DND-41 (cell line): Measurements from ENCODE around the gene EML1.

ENCODE experiments used
- EZH2 ChIP-seq: IDR thresholded peaks from 3 replicates; pipeline ENCODE4 v1.6.1; 2012; ENCODE audit warnings: borderline replicate concordance, low read depth, mild to moderate bottlenecking, moderate library complexity, low read length, inconsistent platforms; ENCODE audit not compliant: severe bottlenecking
- TF ChIP-seq, protein P1 (sequence below): IDR thresholded peaks from 2 replicates; pipeline ENCODE4 v1.5.1; 2012; ENCODE audit warnings: borderline replicate concordance, low read length, moderate library complexity, mild to moderate bottlenecking; ENCODE audit not compliant: poor library complexity, severe bottlenecking; ENCODE audit errors: extremely low read depth

GRCh38 chr14:99899578-99900178 is 106.5 kb downstream of the EML1 start:
- TF ChIP-seq, protein P1, sequence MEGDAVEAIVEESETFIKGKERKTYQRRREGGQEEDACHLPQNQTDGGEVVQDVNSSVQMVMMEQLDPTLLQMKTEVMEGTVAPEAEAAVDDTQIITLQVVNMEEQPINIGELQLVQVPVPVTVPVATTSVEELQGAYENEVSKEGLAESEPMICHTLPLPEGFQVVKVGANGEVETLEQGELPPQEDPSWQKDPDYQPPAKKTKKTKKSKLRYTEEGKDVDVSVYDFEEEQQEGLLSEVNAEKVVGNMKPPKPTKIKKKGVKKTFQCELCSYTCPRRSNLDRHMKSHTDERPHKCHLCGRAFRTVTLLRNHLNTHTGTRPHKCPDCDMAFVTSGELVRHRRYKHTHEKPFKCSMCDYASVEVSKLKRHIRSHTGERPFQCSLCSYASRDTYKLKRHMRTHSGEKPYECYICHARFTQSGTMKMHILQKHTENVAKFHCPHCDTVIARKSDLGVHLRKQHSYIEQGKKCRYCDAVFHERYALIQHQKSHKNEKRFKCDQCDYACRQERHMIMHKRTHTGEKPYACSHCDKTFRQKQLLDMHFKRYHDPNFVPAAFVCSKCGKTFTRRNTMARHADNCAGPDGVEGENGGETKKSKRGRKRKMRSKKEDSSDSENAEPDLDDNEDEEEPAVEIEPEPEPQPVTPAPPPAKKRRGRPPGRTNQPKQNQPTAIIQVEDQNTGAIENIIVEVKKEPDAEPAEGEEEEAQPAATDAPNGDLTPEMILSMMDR = peak; percentile 63
- no peak for TF ChIP-seq EZH2
